K562 (cell line): Measurements from ENCODE around the gene AXIN2. TPM values are rescaled to one million over a fixed set of nuclear protein-coding genes. Genes with fewer than 3 reads are reported as not detected.

Experiments used
- ATAC-seq: fragments of 200-7000 bp; cut with Tn5 transposase; 3 replicates; pipeline ENCODE4 v1.9.1; 2020; ENCODE audit warnings: moderate library complexity
- BruUV-seq: library from RNA; stranded (reverse); fragments of 400-500 nt; replicated peaks from 2 replicates; lab custom pipeline; 2021; lab: Mats Ljungman, UMichigan
- CTCF ChIA-PET: fragments of 300-600 bp; formaldehyde crosslinking; extraction: SDS; loops from one replicate; lab custom pipeline; 2021; ENCODE audit warnings: low intra/inter-chr PET ratio; lab: Yijun Ruan, JAX
- POLR2A ChIA-PET: fragments of 300-600, 350-650 bp; sonication (Branson Sonifier 250); formaldehyde crosslinking; extraction: SDS; loops from one replicate; lab custom pipeline; 2021; ENCODE audit warnings: antibody characterized with exemption, inconsistent platforms; lab: Yijun Ruan, JAX
- DNase-seq, 4 experiments: peaks; one replicate each; pipeline versions ENCODE4 v3.0.0 to v3.0.0-alpha.2; 2011 to 2018; ENCODE audit warnings: low spot score in 3 of 4, mixed read lengths in 3 of 4; ENCODE audit errors: extremely low read depth in 1 of 4
- FAIRE-seq: peaks from 2 replicates; lab custom pipeline; 2011; peaks lifted over from hg19 to GRCh38; lab: Jason Lieb, UNC
- H2AFZ ChIP-seq: 2 replicates; pipeline ENCODE4 v1.6.0; 2011; ENCODE audit warnings: low read depth, low read length, control low read depth, inconsistent platforms
- H3K27ac ChIP-seq: fragments of 200-600 bp; 3 replicates; pipeline ENCODE4 v1.8.0; 2011; ENCODE audit warnings: low read depth, mild to moderate bottlenecking, control low read depth, inconsistent platforms, low read length, moderate library complexity, mixed read lengths; ENCODE audit errors: extremely low read depth
- H3K27me3 ChIP-seq, 2 experiments: fragments of 300-600 bp in 1 of 2; 2 replicates in 1 of 2; 3 replicates in 1 of 2; pipeline versions ENCODE4 v1.6.0 to v1.8.0; 2011; ENCODE audit warnings: inconsistent platforms in 2 of 2, low read length in 2 of 2, mild to moderate bottlenecking in 1 of 2, mixed read lengths in 1 of 2, moderate library complexity in 1 of 2; ENCODE audit not compliant: control insufficient read depth in 2 of 2, insufficient read depth in 2 of 2
- H3K36me3 ChIP-seq: fragments of 300-600 bp; 3 replicates; pipeline ENCODE4 v1.8.0; 2011; ENCODE audit warnings: mild to moderate bottlenecking, low read length, inconsistent platforms; ENCODE audit not compliant: control insufficient read depth, insufficient read depth
- H3K4me1 ChIP-seq, 2 experiments: fragments of 200-600 bp in 1 of 2; replicated peaks in 1 of 2; 2 replicates in 1 of 2; 3 replicates in 1 of 2; pipeline versions ENCODE4 v1.5.1 to v1.8.0; 2011; ENCODE audit warnings: inconsistent platforms in 2 of 2, low read length in 2 of 2, mild to moderate bottlenecking in 1 of 2, mixed read lengths in 1 of 2, moderate library complexity in 1 of 2; ENCODE audit not compliant: control insufficient read depth in 2 of 2, insufficient read depth in 2 of 2
- H3K4me2 ChIP-seq: 2 replicates; pipeline ENCODE4 v1.6.1; 2011; ENCODE audit warnings: low read length, control low read depth, inconsistent platforms, mixed read lengths; ENCODE audit not compliant: insufficient read depth
- H3K4me3 ChIP-seq: fragments of 200-600 bp; sonication (generic), shearing (Covaris generic); 2 replicates; pipeline ENCODE4 v1.5.1; 2016; ENCODE audit warnings: control low read depth, inconsistent platforms
- H3K79me2 ChIP-seq: fragments of 200-600 bp; 3 replicates; pipeline ENCODE4 v1.8.0; 2011; ENCODE audit warnings: low read length, inconsistent platforms; ENCODE audit not compliant: control insufficient read depth, insufficient read depth
- H3K9ac ChIP-seq, 2 experiments: 2 replicates each; pipeline versions ENCODE4 v1.6.0 to v1.6.1; 2011; ENCODE audit warnings: low read depth in 2 of 2, low read length in 2 of 2, control low read depth in 1 of 2, inconsistent platforms in 1 of 2, mild to moderate bottlenecking in 1 of 2, mixed read lengths in 1 of 2; ENCODE audit not compliant: insufficient read depth in 1 of 2
- H3K9me1 ChIP-seq: one replicate; pipeline ENCODE4 v1.6.0; 2011; ENCODE audit warnings: inconsistent platforms, mild to moderate bottlenecking, low read length, moderate library complexity; ENCODE audit not compliant: control insufficient read depth, insufficient read depth
- H3K9me3 ChIP-seq: replicated peaks from 2 replicates; pipeline ENCODE4 v1.5.1; 2011; ENCODE audit warnings: low read depth, low read length, inconsistent platforms; ENCODE audit not compliant: control insufficient read depth, insufficient read depth
- H4K20me1 ChIP-seq: replicated peaks from 2 replicates; pipeline ENCODE4 v1.6.1; 2011; ENCODE audit warnings: low read length, inconsistent platforms, mixed read lengths; ENCODE audit not compliant: control insufficient read depth, insufficient read depth
- HDAC6 ChIP-seq: IDR thresholded peaks from 2 replicates; pipeline ENCODE4 v1.6.1; 2012; ENCODE audit warnings: low read depth, mild to moderate bottlenecking, control low read depth, inconsistent platforms, low read length, moderate library complexity
- MEF2A ChIP-seq: IDR thresholded peaks from 2 replicates; pipeline ENCODE4 v1.6.1; 2011; ENCODE audit warnings: low read depth, mild to moderate bottlenecking, low read length, moderate library complexity; ENCODE audit not compliant: control insufficient read depth
- RCOR1 ChIP-seq, 2 experiments: IDR thresholded peaks; 2 replicates each; pipeline ENCODE4 v1.6.1; 2012; ENCODE audit warnings: low read depth in 2 of 2, low read length in 2 of 2, borderline replicate concordance in 1 of 2, improper control_type of control experiment in 1 of 2
- TBL1XR1 ChIP-seq, 2 experiments: IDR thresholded peaks; 2 replicates each; pipeline ENCODE4 v1.6.1; 2012; ENCODE audit warnings: improper control_type of control experiment in 2 of 2, low read length in 2 of 2, mild to moderate bottlenecking in 1 of 2
- ZNF232 ChIP-seq: sonication (generic); formaldehyde crosslinking; IDR thresholded peaks from 2 replicates; pipeline ENCODE4 v1.8.0; 2022; ENCODE audit warnings: mild to moderate bottlenecking, missing genetic modification reagents
- WGBS: fragments of 100-300 bp; shearing (Covaris generic); methylation state at CpG from one replicate; pipeline ENCODE4 v1.1.6; 2016; ENCODE audit warnings: low coverage, mixed read lengths; ENCODE audit not compliant: insufficient coverage; ENCODE audit errors: missing lambda C conversion rate; 5-methylcytosine and 5-hydroxymethylcytosine counted together
- in situ Hi-C: fragments of 300-500 bp; cut with MboI; formaldehyde crosslinking; loops from 4 replicates; pipeline ENCODE4 v1.15.0; 2018; ENCODE audit warnings: inconsistent platforms, mixed read lengths
- intact Hi-C: fragments of 100-400 bp; cut with micrococcal nuclease; formaldehyde crosslinking; loops from 2 replicates; pipeline ENCODE4 v1.14.2; 2022
- polyA plus RNA-seq, 8 experiments: library from polyadenylated mRNA; depleted of rRNA in 4 of 8; stranded (reverse) in 5 of 8; unstranded in 3 of 8; fragments of >200 nt; fragmentation: Nextera tagmentation in 2 of 8; fragmentation: Illumina TruSeq in 1 of 8; extraction: Ambion mirVana in 2 of 8; extraction: Trizol in 1 of 8; gene quantifications; 2 replicates each; pipeline versions ENCODE4 v1.2.1 to v1.2.3, GENCODE V29; 2011 to 2014; ENCODE audit warnings: inconsistent platforms in 1 of 8, missing spikeins in 1 of 8
- total RNA-seq, 7 experiments: library from RNA; depleted of rRNA in 6 of 7; stranded (reverse); fragments of >200 nt in 6 of 7; fragmentation: Illumina TruSeq in 2 of 7; extraction: Trizol in 2 of 7; gene quantifications; 2 replicates each; pipeline versions ENCODE4 v1.2.1 to v1.2.3, GENCODE V29; 2011 to 2021; ENCODE audit warnings: low replicate concordance in 1 of 7
- TF ChIP-seq, protein P1 (sequence below): fragments of 250-450 bp; sonication (Bioruptor Pico); IDR thresholded peaks from 2 replicates; pipeline ENCODE4 v1.4.0; 2020; ENCODE audit warnings: mild to moderate bottlenecking, moderate library complexity, borderline replicate concordance

Gene AXIN2
- total and polyA plus RNA-seq, 9 of the 15 experiments (the other 6 are each of a cell fraction or from before 2014, with no cell fraction given), result 0.21 to 3.3 (median 1.2) TPM

DNA sequence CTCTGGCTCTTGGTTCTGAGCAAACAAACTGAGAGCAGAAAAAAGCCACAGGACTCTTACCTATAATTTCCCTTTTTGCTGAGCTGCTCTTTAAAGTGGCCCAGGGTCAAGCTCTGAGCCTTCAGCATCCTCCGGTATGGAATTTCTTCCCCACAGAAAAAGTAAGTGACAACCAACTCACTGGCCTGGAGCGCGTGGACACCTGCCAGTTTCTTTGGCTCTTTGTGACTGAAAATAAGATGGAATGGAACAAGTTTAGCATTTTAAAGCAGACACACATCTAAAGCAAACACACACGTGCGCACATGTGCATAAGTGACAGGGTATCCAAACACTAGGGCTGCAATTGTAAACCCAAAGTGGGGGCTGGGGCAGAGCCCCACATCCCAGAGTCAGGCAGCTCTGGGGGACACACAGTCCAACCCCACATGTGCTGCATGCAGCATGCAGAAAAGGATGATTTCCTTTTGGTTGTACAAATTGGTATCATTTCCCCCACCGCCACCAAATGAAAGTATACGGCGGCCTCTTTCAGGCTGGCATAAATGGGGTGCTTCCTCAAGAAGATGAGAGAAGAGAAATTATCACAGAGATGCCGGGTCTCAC, 27.5 kb downstream of the AXIN2 start:
- BruUV-seq, result no TSS peak
- in situ Hi-C loops, result no loop called here
- H3K4me1 ChIP-seq, result peaks cover 0 to 23% of the 10 kb centered on the region in 2 experiments; a peak in 2 of 5 replicates
- H3K27ac ChIP-seq, result no peak overlapping the region
- H3K36me3 ChIP-seq, result peaks cover 10% of the 10 kb centered on the region; the same call in 2 of the 3 replicates
- H3K9ac ChIP-seq, result no peak overlapping the region
- H3K9me1 ChIP-seq, result no peaks in the 10 kb centered on the region
- intact Hi-C loops, result no loop called here
- CTCF ChIA-PET, result no interaction called here
- FAIRE-seq, result no peak
- H3K4me2 ChIP-seq, result no peak overlapping the region
- H4K20me1 ChIP-seq, result no peaks in the 10 kb centered on the region; the same call in 1 of the 2 replicates
- peaks cover 30% of the 10 kb centered on the region for H3K79me2 ChIP-seq
- POLR2A ChIA-PET, result interaction anchor here (0.6 kb wide), 1 partner anchor 9 kb away, joined by 3 read pairs; no protein-coding TSS in a partner anchor
- peaks cover 0 to 9% of the 10 kb centered on the region in 2 experiments; a peak in 2 of 5 replicates for H3K27me3 ChIP-seq
- DNase-seq, result no peak
- ATAC-seq, result no peak
- no peak overlapping the region for H2AFZ ChIP-seq
- 51% methylated on average over 9 of the region's 9 CpGs for WGBS
- TF ChIP-seq HDAC6 (no peak), MEF2A (no peak), TBL1XR1 (IDR thresholded peaks at IDR 0.05; ENCODE audit: low read length in 2 of 2) (no peak)
- no peaks in the 10 kb centered on the region for H3K9me3 ChIP-seq
- H3K4me3 ChIP-seq, result no peak overlapping the region

DNA sequence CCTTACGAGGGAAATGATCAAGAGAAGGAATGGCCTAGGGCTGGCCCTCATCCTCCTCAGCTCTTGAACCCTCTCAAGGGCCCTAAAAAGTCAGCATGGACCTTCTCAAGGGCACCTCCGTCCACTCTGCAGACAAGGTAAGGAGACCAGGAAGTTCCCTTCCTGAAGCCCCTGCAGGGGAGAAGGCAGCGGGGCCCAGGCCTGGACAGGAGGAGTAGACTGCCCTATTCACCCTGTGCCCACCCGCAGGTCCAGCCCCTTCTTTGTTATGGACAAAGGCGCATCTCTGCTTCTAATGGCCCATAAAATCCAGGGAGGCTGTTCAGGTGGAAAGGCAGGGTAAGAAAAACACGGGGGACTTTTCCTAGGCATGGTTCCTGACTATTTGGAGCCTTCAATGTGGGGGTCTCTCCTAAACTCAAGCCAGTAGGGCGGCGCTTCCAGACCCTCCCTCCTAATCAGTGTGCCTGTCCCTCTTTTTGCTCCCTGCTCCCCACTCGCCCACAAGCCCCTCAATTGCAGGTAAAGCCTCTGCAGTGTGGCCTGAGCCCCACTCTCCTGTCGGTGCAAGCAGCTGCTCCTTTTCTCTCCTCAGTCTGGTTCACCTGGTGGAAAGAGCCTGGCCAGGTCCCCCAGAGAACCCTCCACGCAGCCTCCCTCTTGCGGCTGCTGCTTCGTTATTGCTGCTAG, 28.2 kb downstream of the AXIN2 start:
- ChIA-PET POLR2A (interaction anchor here (0.6 kb wide), 1 partner anchor 187 kb away, joined by 3 read pairs; no protein-coding TSS in a partner anchor), CTCF (no interaction called here)
- Histone ChIP-seq H3K4me1 (peaks cover 0 to 22% of the 10 kb centered on the region in 2 experiments; a peak in 2 of 5 replicates), H3K9me1 (no peaks in the 10 kb centered on the region), H3K9ac (no peak overlapping the region), H3K27me3 (peaks cover 0 to 9% of the 10 kb centered on the region in 2 experiments; a peak in 2 of 5 replicates), H3K4me2 (no peak overlapping the region), H3K79me2 (peaks cover 23% of the 10 kb centered on the region), H2AFZ (no peak overlapping the region), H3K4me3 (no peak overlapping the region), H4K20me1 (no peaks in the 10 kb centered on the region; the same call in 1 of the 2 replicates), H3K36me3 (peaks cover 10% of the 10 kb centered on the region; the same call in 2 of the 3 replicates), H3K27ac (no peak overlapping the region), H3K9me3 (no peaks in the 10 kb centered on the region)
- ATAC-seq (no peak), FAIRE-seq (no peak), DNase-seq (no peak)
- intact Hi-C loops (no loop called here), in situ Hi-C loops (no loop called here)
- BruUV-seq, result no TSS peak
- WGBS, result 35% methylated on average over 10 of the region's 13 CpGs
- no peak for TF ChIP-seq ZNF232
- TF ChIP-seq, protein P1, sequence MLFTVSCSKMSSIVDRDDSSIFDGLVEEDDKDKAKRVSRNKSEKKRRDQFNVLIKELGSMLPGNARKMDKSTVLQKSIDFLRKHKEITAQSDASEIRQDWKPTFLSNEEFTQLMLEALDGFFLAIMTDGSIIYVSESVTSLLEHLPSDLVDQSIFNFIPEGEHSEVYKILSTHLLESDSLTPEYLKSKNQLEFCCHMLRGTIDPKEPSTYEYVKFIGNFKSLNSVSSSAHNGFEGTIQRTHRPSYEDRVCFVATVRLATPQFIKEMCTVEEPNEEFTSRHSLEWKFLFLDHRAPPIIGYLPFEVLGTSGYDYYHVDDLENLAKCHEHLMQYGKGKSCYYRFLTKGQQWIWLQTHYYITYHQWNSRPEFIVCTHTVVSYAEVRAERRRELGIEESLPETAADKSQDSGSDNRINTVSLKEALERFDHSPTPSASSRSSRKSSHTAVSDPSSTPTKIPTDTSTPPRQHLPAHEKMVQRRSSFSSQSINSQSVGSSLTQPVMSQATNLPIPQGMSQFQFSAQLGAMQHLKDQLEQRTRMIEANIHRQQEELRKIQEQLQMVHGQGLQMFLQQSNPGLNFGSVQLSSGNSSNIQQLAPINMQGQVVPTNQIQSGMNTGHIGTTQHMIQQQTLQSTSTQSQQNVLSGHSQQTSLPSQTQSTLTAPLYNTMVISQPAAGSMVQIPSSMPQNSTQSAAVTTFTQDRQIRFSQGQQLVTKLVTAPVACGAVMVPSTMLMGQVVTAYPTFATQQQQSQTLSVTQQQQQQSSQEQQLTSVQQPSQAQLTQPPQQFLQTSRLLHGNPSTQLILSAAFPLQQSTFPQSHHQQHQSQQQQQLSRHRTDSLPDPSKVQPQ (CRISPR knock-in tag), result no peak
- TF ChIP-seq RCOR1 (IDR thresholded peaks at IDR 0.05; ENCODE audit: borderline replicate concordance in 1 of 2, low read depth in 2 of 2, low read length in 2 of 2), result no peak
